ENCODE data around the gene ATP5ME.
"Not testable (repeated sequence)": the region's sequence is repeated elsewhere in the genome, so short reads cannot be mapped to it uniquely, and the experiment has no call there.

The ATP5ME gene

GRCh38 chr4:668219-668618 is 5.9 kb downstream of the ATP5ME start:
- DNase-seq (ENCODE audit: low read depth) = not testable (repeated sequence)

GRCh38 chr4:667545-667925 is 6.5 kb downstream of the ATP5ME start:
- no peak for DNase-seq (ENCODE audit: low read depth)

GRCh38 chr4:666822-667544 is 7.1 kb downstream of the ATP5ME start:
- DNase-seq (ENCODE audit: low read depth) = no peak

- no peak for DNase-seq (ENCODE audit: low read depth)
Measured at GRCh38 chr4:666436-666810, 7.7 kb downstream of the ATP5ME start.

GRCh38 chr4:665751-666435 is 8.2 kb downstream of the ATP5ME start:
- no peak for DNase-seq (ENCODE audit: low read depth)

- DNase-seq (ENCODE audit: low read depth) = no peak
Measured at GRCh38 chr4:665381-665750, 8.7 kb downstream of the ATP5ME start.

- no peak for DNase-seq (ENCODE audit: low read depth)
Measured at GRCh38 chr4:664713-665231, 9.3 kb downstream of the ATP5ME start.

- peak; percentile 68 for DNase-seq (ENCODE audit: low read depth)
Measured at GRCh38 chr4:663438-664428, 10.3 kb downstream of the ATP5ME start.

- DNase-seq (ENCODE audit: low read depth) = no peak
Measured at GRCh38 chr4:663046-663437, 11.0 kb downstream of the ATP5ME start.

- no peak for DNase-seq (ENCODE audit: low read depth)
Measured at GRCh38 chr4:661881-662761, 12.0 kb downstream of the ATP5ME start.

GRCh38 chr4:661231-661630 is 12.8 kb downstream of the ATP5ME start:
- no peak for DNase-seq (ENCODE audit: low read depth)

- DNase-seq (ENCODE audit: low read depth) = no peak
Measured at GRCh38 chr4:660401-660800, 13.7 kb downstream of the ATP5ME start.

- DNase-seq (ENCODE audit: low read depth) = no peak
Measured at GRCh38 chr4:659851-660250, 14.2 kb downstream of the ATP5ME start.

GRCh38 chr4:658681-659667 is 15.1 kb downstream of the ATP5ME start:
- no peak for DNase-seq (ENCODE audit: low read depth)

- no peak for DNase-seq (ENCODE audit: low read depth)
Measured at GRCh38 chr4:657834-658667, 16.0 kb downstream of the ATP5ME start.

- no peak for DNase-seq (ENCODE audit: low read depth)
Measured at GRCh38 chr4:657338-657833, 16.7 kb downstream of the ATP5ME start.

- DNase-seq (ENCODE audit: low read depth) = no peak
Measured at GRCh38 chr4:656436-657337, 17.4 kb downstream of the ATP5ME start.
